Stomach smooth muscle (tissue), 2 donors: Measurements from ENCODE around the gene HBG1.

Experiments used
- H3K27ac ChIP-seq: one replicate; pipeline ENCODE4 v1.7.0; 2013; ENCODE audit warnings: mild to moderate bottlenecking, low read length, inconsistent platforms
- H3K27me3 ChIP-seq, 2 donors: one replicate each; pipeline ENCODE4 v1.7.0; 2013; ENCODE audit warnings: low read length in 2 of 2; ENCODE audit not compliant: insufficient read depth in 2 of 2, control insufficient read depth in 1 of 2
- H3K36me3 ChIP-seq, 2 donors: one replicate each; pipeline ENCODE4 v1.7.0; 2013; ENCODE audit warnings: low read length in 2 of 2; ENCODE audit not compliant: control insufficient read depth in 2 of 2, insufficient read depth in 2 of 2
- H3K4me1 ChIP-seq: one replicate; pipeline ENCODE4 v1.7.0; 2013; ENCODE audit warnings: low read length; ENCODE audit not compliant: control insufficient read depth, insufficient read depth
- H3K4me3 ChIP-seq, 2 donors: one replicate each; pipeline ENCODE4 v1.7.0; 2013; ENCODE audit warnings: low read length in 2 of 2
- H3K9ac ChIP-seq, 2 donors: one replicate each; pipeline ENCODE4 v1.7.0; 2013; ENCODE audit warnings: low read length in 2 of 2, mild to moderate bottlenecking in 1 of 2
- H3K9me3 ChIP-seq, 2 donors: one replicate each; pipeline ENCODE4 v1.7.0; 2013; ENCODE audit warnings: low read length in 2 of 2; ENCODE audit not compliant: control insufficient read depth in 2 of 2
- donor health status: healthy.
- donor health status: Pancreatic carcinoma.

Gene HBG1

DNA sequence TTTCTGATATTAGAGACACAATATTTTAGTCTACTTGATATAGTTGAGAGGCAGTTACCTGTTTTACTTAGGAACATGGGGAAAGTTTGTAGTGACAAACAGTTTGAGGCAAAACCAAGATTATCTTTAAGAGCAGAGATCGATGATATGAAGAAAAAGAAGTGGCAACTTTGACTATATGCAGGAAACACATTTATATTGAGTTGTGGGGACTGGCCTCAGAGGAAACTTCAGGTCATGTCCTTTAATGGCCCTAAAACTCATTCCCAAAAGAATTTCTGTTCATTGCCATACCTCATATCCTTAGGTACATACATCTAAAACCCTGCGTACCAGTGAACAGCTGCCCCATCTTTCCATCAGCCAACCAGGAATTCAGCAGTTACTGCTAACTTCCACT is 4.5 kb downstream of the HBG1 start:
- no peak overlapping the region for H3K27ac ChIP-seq
- H3K4me3 ChIP-seq: no peak overlapping the region
- H3K27me3 ChIP-seq: peaks cover 0 to 2% of the 10 kb centered on the region in 2 donors
- no peaks in the 10 kb centered on the region for H3K36me3 ChIP-seq
- no peak overlapping the region for H3K9ac ChIP-seq
- no peaks in the 10 kb centered on the region for H3K9me3 ChIP-seq
- H3K4me1 ChIP-seq: no peaks in the 10 kb centered on the region

DNA sequence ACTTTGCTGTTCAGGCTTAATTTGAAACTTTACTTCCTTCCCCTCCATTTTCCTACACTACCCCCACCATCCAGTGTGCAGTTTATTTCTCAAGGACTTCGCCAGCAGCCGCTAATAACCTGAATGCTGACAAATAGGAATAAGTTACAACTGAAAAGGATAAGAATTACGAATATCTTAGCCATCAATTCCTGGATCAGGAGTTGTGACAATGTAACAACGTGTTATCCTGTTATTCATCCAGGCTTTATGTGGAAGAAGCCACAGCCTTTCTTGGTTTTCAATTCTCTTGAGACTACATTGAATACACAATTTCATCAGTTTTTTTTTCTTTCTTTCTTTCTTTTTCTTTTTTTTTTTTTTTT is 5.9 kb downstream of the HBG1 start:
- Histone ChIP-seq H3K9me3 (no peaks in the 10 kb centered on the region), H3K27ac (no peak overlapping the region)

DNA sequence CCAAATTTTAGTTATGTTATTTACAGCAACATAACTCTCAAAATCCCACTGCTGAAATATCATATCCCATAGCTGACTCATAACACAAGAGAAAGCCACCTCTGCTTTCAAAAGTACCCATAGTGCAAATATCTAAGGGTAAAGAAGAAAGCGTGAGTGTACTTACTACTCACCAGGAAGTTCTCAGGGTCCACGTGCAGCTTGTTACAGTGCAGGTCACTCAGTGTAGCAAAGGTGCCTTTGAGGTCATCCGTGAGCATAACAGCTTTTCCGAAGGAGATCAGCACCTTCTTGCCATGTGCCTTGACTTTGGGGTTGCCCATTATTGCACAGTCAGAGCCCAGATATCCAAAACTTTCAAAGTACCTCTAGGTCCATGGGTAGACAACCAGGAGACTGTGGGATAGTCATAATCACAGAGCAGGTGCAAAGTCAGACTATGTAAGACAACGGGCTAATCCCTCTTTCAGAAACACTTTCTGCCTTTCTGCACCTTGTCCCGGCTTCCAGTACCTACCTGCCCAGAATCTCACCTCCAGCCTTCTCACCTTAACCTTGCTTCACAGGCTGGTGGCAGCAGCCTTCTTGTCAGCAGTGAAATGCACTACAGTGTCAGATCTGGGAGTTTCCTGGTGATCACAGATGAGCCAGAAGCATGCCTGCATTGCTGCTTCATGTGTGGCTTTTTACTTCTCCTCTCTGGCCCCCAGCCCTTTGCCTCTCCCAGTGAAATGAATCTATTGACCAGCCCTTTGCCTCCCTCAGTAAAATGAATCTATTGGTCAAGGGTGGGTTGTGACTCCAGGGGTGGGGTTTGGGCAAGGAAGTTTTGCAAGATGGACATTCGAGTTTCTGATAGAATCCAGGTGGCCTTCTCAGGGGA is 6.5 kb downstream of the HBG1 start:
- no peaks in the 10 kb centered on the region for H3K4me1 ChIP-seq
- H3K9ac ChIP-seq: no peak overlapping the region
- H3K36me3 ChIP-seq: no peaks in the 10 kb centered on the region
- no peak overlapping the region for H3K27ac ChIP-seq
- H3K27me3 ChIP-seq: peaks cover 0 to 2% of the 10 kb centered on the region in 2 donors
- no peak overlapping the region for H3K4me3 ChIP-seq
- H3K9me3 ChIP-seq: no peaks in the 10 kb centered on the region

More for the DNA sequence above, 5.9 kb downstream of the HBG1 start:
- Histone ChIP-seq H3K4me1 (no peaks in the 10 kb centered on the region), H3K9ac (no peak overlapping the region), H3K36me3 (no peaks in the 10 kb centered on the region), H3K4me3 (no peak overlapping the region), H3K27me3 (peaks cover 0 to 2% of the 10 kb centered on the region in 2 donors)

DNA sequence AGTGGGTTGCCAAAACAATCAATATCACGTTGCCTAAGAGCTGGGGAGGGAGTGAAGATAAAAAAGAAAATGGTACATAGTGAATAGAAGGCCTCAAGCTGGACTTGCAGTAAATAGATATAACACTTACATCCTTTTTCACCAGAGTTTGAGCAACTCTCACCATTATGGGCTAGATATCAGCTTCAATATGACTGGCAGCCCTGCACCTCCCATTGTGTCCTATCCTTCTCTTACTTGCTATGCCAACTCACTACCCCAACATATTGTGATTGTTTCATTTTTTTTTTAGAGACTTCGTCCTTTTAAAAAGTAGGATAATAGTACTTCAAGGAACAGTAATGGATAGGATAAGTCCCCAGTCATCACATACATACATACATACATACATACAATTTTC is 7.4 kb downstream of the HBG1 start:
- no peaks in the 10 kb centered on the region for H3K4me1 ChIP-seq
- no peak overlapping the region for H3K4me3 ChIP-seq
- H3K27ac ChIP-seq: no peak overlapping the region
- H3K9ac ChIP-seq: no peak overlapping the region
- H3K27me3 ChIP-seq: peaks cover 0 to 2% of the 10 kb centered on the region in 2 donors
- no peaks in the 10 kb centered on the region for H3K36me3 ChIP-seq
- H3K9me3 ChIP-seq: no peaks in the 10 kb centered on the region

DNA sequence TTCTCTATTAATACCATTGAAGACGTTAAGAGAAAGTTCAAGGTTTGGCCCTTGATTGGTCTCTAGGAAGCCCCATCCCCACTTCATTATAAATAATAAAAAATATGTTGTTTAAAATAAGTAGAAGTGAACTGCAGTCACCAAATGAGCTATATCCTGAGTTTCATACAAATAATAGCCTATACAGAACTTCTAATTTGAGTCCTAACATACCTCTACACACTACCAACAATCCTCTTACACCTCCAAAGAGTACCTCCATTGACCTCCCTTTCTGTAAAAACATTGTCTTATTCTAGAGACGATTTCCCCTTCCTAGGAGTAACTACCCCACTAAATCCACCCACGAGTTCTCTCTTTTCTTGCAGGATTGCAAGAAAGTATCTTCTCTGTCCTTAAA is 8.2 kb downstream of the HBG1 start:
- Histone ChIP-seq H3K9ac (no peak overlapping the region), H3K27me3 (peaks cover 0 to 2% of the 10 kb centered on the region in 2 donors), H3K4me3 (no peak overlapping the region), H3K36me3 (no peaks in the 10 kb centered on the region), H3K4me1 (no peaks in the 10 kb centered on the region), H3K27ac (no peak overlapping the region), H3K9me3 (no peaks in the 10 kb centered on the region)

DNA sequence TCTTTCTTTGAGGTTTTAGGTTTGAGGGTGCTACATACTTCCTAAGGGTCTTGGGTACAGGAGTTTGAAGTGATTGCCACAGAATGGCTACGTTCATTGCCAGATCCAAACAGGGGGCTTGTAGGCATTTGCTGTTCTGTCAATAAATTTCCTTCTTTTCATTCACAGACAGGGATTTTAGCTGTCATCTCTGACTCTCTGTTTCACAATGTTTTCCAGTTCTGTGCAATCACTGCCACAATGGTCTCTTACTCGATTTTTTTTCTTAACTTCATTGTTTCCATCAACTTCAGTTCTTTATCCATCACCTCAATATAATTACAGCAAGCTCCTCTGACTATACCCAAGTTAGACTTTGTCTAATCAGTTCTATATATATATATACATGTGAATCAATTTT is 9.2 kb downstream of the HBG1 start:
- Histone ChIP-seq H3K4me3 (no peak overlapping the region), H3K9me3 (no peaks in the 10 kb centered on the region), H3K27ac (no peak overlapping the region), H3K4me1 (no peaks in the 10 kb centered on the region), H3K36me3 (no peaks in the 10 kb centered on the region), H3K9ac (no peak overlapping the region), H3K27me3 (peaks cover 0 to 2% of the 10 kb centered on the region in 2 donors)

DNA sequence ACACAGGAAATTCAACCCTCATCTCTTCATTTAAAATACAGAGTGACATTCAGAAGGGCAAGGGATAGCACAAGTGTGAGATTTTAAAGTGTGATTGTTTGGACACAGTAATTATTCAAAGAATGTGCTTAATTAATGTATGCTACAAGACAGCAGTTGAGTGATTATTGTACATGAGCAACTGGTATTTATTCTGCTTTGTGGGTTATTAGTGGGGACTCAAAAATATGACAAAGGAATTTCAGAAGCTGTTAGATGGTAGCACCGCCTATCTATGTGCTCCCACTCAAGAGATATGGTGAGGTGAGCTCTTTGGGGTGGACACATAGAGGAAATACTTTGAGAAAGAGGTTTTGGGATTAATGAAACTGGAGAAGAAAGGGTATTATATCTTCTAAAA is 9.6 kb downstream of the HBG1 start:
- no peaks in the 10 kb centered on the region for H3K9me3 ChIP-seq
- no peaks in the 10 kb centered on the region for H3K36me3 ChIP-seq
- no peaks in the 10 kb centered on the region for H3K4me1 ChIP-seq
- peaks cover 0 to 2% of the 10 kb centered on the region in 2 donors for H3K27me3 ChIP-seq
- no peak overlapping the region for H3K27ac ChIP-seq
- H3K9ac ChIP-seq: no peak overlapping the region
- no peak overlapping the region for H3K4me3 ChIP-seq

DNA sequence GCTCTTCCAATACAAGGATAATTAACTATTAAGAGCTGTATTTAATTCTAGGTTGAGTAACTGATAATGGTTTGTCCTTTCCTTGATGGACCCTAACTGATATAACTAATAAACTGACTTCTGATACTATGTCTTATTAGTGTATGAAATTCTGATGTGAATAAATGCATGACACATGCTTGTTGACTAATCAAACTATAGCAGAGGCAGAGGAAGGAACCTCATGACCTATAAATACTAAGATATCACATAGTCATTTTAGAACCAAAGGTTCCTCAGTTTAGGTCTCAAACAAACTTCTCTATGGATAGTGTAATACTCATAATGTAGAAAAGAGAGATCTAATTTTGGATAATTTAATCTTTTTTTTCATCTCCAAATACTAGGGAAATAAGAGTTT is 10.6 kb downstream of the HBG1 start:
- H3K4me3 ChIP-seq: no peak overlapping the region
- H3K36me3 ChIP-seq: no peaks in the 10 kb centered on the region
- H3K9ac ChIP-seq: no peak overlapping the region
- no peaks in the 10 kb centered on the region for H3K4me1 ChIP-seq
- peaks cover 0 to 2% of the 10 kb centered on the region in 2 donors for H3K27me3 ChIP-seq
- H3K9me3 ChIP-seq: no peaks in the 10 kb centered on the region
- H3K27ac ChIP-seq: no peak overlapping the region

DNA sequence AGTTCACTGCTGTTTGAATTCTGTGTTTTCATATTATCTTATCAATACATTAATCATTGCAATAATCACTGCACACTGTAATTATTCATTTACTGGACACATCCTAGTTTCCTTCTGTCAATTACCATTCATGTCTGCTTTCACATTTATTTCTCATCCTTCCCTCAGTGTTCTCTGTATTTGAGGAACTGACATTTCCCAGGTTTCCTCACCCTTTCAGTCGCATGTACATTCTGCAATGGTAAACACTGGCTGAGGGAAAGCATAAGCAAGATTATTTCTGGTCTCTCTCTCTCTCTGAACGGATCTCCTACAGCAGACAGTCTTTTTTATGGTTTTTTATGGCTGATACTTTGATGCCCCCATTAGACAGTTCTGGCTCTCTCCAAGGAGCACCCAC is 11.2 kb downstream of the HBG1 start:
- no peaks in the 10 kb centered on the region for H3K9me3 ChIP-seq
- H3K27ac ChIP-seq: no peak overlapping the region
- H3K9ac ChIP-seq: no peak overlapping the region
- no peaks in the 10 kb centered on the region for H3K36me3 ChIP-seq
- H3K4me1 ChIP-seq: no peaks in the 10 kb centered on the region
- no peak overlapping the region for H3K4me3 ChIP-seq
- H3K27me3 ChIP-seq: peaks cover 0 to 2% of the 10 kb centered on the region in 2 donors

DNA sequence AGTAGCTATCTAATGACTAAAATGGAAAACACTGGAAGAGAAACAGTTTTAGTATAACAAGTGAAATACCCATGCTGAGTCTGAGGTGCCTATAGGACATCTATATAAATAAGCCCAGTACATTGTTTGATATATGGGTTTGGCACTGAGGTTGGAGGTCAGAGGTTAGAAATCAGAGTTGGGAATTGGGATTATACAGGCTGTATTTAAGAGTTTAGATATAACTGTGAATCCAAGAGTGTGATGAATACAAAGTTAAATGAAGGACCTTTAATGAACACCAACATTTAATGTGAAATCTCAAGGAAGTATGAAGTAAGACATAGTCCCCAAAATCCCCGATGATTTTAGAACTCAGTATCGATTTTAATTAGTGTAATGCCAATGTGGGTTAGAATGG is 12.2 kb downstream of the HBG1 start:
- H3K9me3 ChIP-seq: no peaks in the 10 kb centered on the region
- no peaks in the 10 kb centered on the region for H3K36me3 ChIP-seq
- no peak overlapping the region for H3K4me3 ChIP-seq
- no peak overlapping the region for H3K9ac ChIP-seq
- H3K4me1 ChIP-seq: no peaks in the 10 kb centered on the region
- H3K27me3 ChIP-seq: no peaks in the 10 kb centered on the region
- no peak overlapping the region for H3K27ac ChIP-seq

DNA sequence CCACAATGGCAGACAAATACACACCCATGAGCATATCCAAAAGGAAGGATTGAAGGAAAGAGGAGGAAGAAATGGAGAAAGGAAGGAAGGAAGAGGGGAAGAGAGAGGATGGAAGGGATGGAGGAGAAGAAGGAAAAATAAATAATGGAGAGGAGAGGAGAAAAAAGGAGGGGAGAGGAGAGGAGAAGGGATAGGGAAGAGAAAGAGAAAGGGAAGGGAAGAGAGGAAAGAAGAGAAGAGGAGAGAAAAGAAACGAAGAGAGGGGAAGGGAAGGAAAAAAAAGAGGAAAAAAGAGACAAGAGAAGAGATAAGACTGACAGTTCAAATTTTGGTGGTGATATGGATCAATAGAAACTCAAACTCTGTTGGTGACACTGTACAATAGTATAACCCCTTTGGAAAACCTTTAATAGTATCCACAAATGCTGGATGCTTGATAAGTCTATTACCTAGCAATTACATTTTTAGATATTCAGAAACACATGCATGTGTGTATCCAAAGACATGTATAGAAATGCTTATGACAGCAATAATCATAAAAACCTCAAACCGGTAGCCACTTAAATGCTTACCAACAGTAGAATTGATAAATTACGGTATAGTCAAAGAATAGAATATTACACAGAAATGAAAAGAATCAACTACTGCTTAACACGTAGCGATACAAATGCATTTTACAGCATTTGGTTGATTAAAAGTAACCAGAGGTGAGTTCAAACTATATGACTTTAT is 14.1 kb downstream of the HBG1 start:
- H3K27ac ChIP-seq: no peak overlapping the region
- H3K4me3 ChIP-seq: no peak overlapping the region
- H3K9ac ChIP-seq: no peak overlapping the region
- H3K4me1 ChIP-seq: no peaks in the 10 kb centered on the region
- no peaks in the 10 kb centered on the region for H3K9me3 ChIP-seq
- no peaks in the 10 kb centered on the region for H3K36me3 ChIP-seq
- no peaks in the 10 kb centered on the region for H3K27me3 ChIP-seq
